Neural progenitor cell (in vitro differentiated cells): Measurements from ENCODE around the gene HEPACAM. TPM values are rescaled to one million over a fixed set of nuclear protein-coding genes. Genes with fewer than 3 reads are reported as not detected.

ENCODE experiments used
- DNase-seq: peaks from one replicate; pipeline ENCODE4 v3.0.0-alpha.2; 2016; ENCODE audit warnings: low spot score
- H2AFZ ChIP-seq: fragments of 200-600 bp; sonication (generic); replicated peaks from 2 replicates; pipeline ENCODE4 v1.6.1; 2016; ENCODE audit warnings: antibody characterized with exemption
- H3F3A ChIP-seq: fragments of 200-600 bp; sonication (generic); 2 replicates; pipeline ENCODE4 v1.6.1; 2016; ENCODE audit warnings: antibody characterized with exemption, low read depth
- H3K27ac ChIP-seq: fragments of 200-600 bp; sonication (generic); 2 replicates; pipeline ENCODE4 v1.5.1; 2016; ENCODE audit warnings: mild to moderate bottlenecking
- H3K27me3 ChIP-seq: fragments of 200-600 bp; sonication (generic); 2 replicates; pipeline ENCODE4 v1.6.1; 2016; ENCODE audit warnings: mild to moderate bottlenecking, moderate library complexity
- H3K36me3 ChIP-seq: fragments of 200-600 bp; sonication (generic); 2 replicates; pipeline ENCODE4 v1.5.1; 2016
- H3K4me1 ChIP-seq: fragments of 200-600 bp; sonication (generic); 2 replicates; pipeline ENCODE4 v1.6.1; 2016; ENCODE audit warnings: mixed run types
- H3K4me2 ChIP-seq: fragments of 200-600 bp; sonication (generic); 2 replicates; pipeline ENCODE4 v1.6.1; 2016
- H3K4me3 ChIP-seq: fragments of 200-600 bp; sonication (generic); 2 replicates; pipeline ENCODE4 v1.5.1; 2016
- H3K79me2 ChIP-seq: fragments of 200-600 bp; sonication (generic); 2 replicates; pipeline ENCODE4 v1.6.1; 2016; ENCODE audit warnings: low read depth
- H3K9ac ChIP-seq: fragments of 200-600 bp; sonication (generic); 2 replicates; pipeline ENCODE4 v1.6.1; 2016
- H3K9me3 ChIP-seq: fragments of 200-600 bp; sonication (generic); 2 replicates; pipeline ENCODE4 v1.5.1; 2016; ENCODE audit warnings: low read depth
- H4K20me1 ChIP-seq: fragments of 200-600 bp; sonication (generic); 2 replicates; pipeline ENCODE4 v1.6.1; 2016; ENCODE audit warnings: low read depth
- H3K27ac Mint-ChIP-seq: 3 replicates; pipeline ENCODE4 v1.8.0; 2021; ENCODE audit warnings: mixed read lengths
- H3K27me3 Mint-ChIP-seq: 2 replicates; pipeline ENCODE4 v1.8.0; 2022; ENCODE audit warnings: low read depth, mild to moderate bottlenecking, inconsistent platforms, moderate library complexity, mixed read lengths; ENCODE audit not compliant: insufficient read depth
- H3K36me3 Mint-ChIP-seq: 3 replicates; pipeline ENCODE4 v1.8.0; 2021; ENCODE audit warnings: mixed read lengths
- H3K4me1 Mint-ChIP-seq: 3 replicates; pipeline ENCODE4 v1.8.0; 2021; ENCODE audit warnings: mixed read lengths
- H3K4me3 Mint-ChIP-seq: 3 replicates; pipeline ENCODE4 v1.8.0; 2021; ENCODE audit warnings: mild to moderate bottlenecking, moderate library complexity, mixed read lengths
- H3K9me3 Mint-ChIP-seq: 3 replicates; pipeline ENCODE4 v1.8.0; 2020; ENCODE audit warnings: mixed read lengths
- CTCF ChIP-seq: fragments of 200-600 bp; sonication (generic); IDR thresholded peaks from 2 replicates; pipeline ENCODE4 v1.5.1; 2017; ENCODE audit warnings: antibody characterized with exemption, mild to moderate bottlenecking
- EZH2 ChIP-seq: fragments of 200-600 bp; sonication (generic); IDR thresholded peaks from 2 replicates; pipeline ENCODE4 v1.6.1; 2017; ENCODE audit warnings: antibody characterized with exemption, mild to moderate bottlenecking, moderate library complexity
- EZH2phosphoT487 ChIP-seq: fragments of 200-600 bp; sonication (generic); IDR thresholded peaks from 2 replicates; pipeline ENCODE4 v1.6.1; 2017; ENCODE audit warnings: antibody characterized with exemption
- total RNA-seq: library from RNA; depleted of rRNA; stranded (reverse); fragments of >200 nt; gene quantifications from 2 replicates; pipeline ENCODE4 v1.2.3, GENCODE V29; 2015; ENCODE audit warnings: low replicate concordance

HEPACAM gene
- total RNA-seq, 1 donor from 2014 or later = not detected

GRCh38 chr11:124879493-124880289, 56.2 kb downstream of the HEPACAM start:
- TF ChIP-seq EZH2phosphoT487 (no peak), EZH2 (no peak)
- no peak overlapping the region for H2AFZ ChIP-seq
- H3K4me1 Mint-ChIP-seq = peaks cover 37% of the 10 kb centered on the region
- no peaks in the 10 kb centered on the region for H3K36me3 ChIP-seq
- H3K27ac ChIP-seq = no peak overlapping the region
- H3K4me1 ChIP-seq = peaks cover 8% of the 10 kb centered on the region
- H3K4me3 ChIP-seq = no peak overlapping the region
- peaks cover 13% of the 10 kb centered on the region for H3K27me3 ChIP-seq
- peaks cover 17% of the 10 kb centered on the region for H3K27me3 Mint-ChIP-seq
- DNase-seq = no peak
- no peaks in the 10 kb centered on the region for H4K20me1 ChIP-seq
- H3K4me3 Mint-ChIP-seq = no peak overlapping the region
- no peak overlapping the region for H3K4me2 ChIP-seq
- H3K79me2 ChIP-seq = no peaks in the 10 kb centered on the region
- H3K9me3 Mint-ChIP-seq = no peaks in the 10 kb centered on the region
- no peaks in the 10 kb centered on the region for H3K9me3 ChIP-seq
- H3F3A ChIP-seq = peaks cover 15% of the 10 kb centered on the region
- H3K9ac ChIP-seq = no peak overlapping the region
- H3K27ac Mint-ChIP-seq = no peak overlapping the region
- peaks cover 4% of the 10 kb centered on the region for H3K36me3 Mint-ChIP-seq

GRCh38 chr11:124878759-124879492, 56.9 kb downstream of the HEPACAM start:
- Histone ChIP-seq H3K4me1 (peaks cover 8% of the 10 kb centered on the region), H3K4me2 (no peak overlapping the region), H3K36me3 (no peaks in the 10 kb centered on the region), H3K9me3 (no peaks in the 10 kb centered on the region), H4K20me1 (no peaks in the 10 kb centered on the region), H2AFZ (no peak overlapping the region), H3K27me3 (peaks cover 19% of the 10 kb centered on the region), H3K4me3 (no peak overlapping the region), H3F3A (peaks cover 15% of the 10 kb centered on the region), H3K9ac (no peak overlapping the region), H3K27ac (no peak overlapping the region), H3K79me2 (no peaks in the 10 kb centered on the region)
- H3K27me3 Mint-ChIP-seq = peaks cover 24% of the 10 kb centered on the region
- peak overlapping the region; percentile 46 for H3K27ac Mint-ChIP-seq
- DNase-seq = no peak
- H3K4me1 Mint-ChIP-seq = peaks cover 34% of the 10 kb centered on the region
- peak overlapping the region; percentile 41 for H3K4me3 Mint-ChIP-seq
- peaks cover 4% of the 10 kb centered on the region for H3K36me3 Mint-ChIP-seq
- H3K9me3 Mint-ChIP-seq = no peaks in the 10 kb centered on the region
- TF ChIP-seq EZH2phosphoT487 (no peak), EZH2 (no peak), CTCF (no peak)

- peak overlapping the region; percentile 42 for H3K27ac Mint-ChIP-seq
- Histone ChIP-seq H3K4me3 (no peak overlapping the region), H3K36me3 (no peaks in the 10 kb centered on the region), H3K9ac (no peak overlapping the region), H3K9me3 (no peaks in the 10 kb centered on the region), H3K4me2 (no peak overlapping the region), H3K4me1 (peaks cover 8% of the 10 kb centered on the region), H3K79me2 (no peaks in the 10 kb centered on the region), H2AFZ (no peak overlapping the region), H4K20me1 (no peaks in the 10 kb centered on the region), H3K27ac (no peak overlapping the region), H3F3A (peaks cover 15% of the 10 kb centered on the region), H3K27me3 (peaks cover 26% of the 10 kb centered on the region)
- H3K4me1 Mint-ChIP-seq = peaks cover 33% of the 10 kb centered on the region
- H3K4me3 Mint-ChIP-seq = peak overlapping the region; percentile 64
- peaks cover 29% of the 10 kb centered on the region for H3K27me3 Mint-ChIP-seq
- no peak for DNase-seq
- peaks cover 4% of the 10 kb centered on the region for H3K36me3 Mint-ChIP-seq
- TF ChIP-seq CTCF (no peak), EZH2 (no peak), EZH2phosphoT487 (no peak)
- no peaks in the 10 kb centered on the region for H3K9me3 Mint-ChIP-seq
Observed at GRCh38 chr11:124877910-124878758, 57.7 kb downstream of the HEPACAM start.
